Natural killer cell (primary cell): Measurements from ENCODE around the gene GGTA1. TPM values are rescaled to one million over a fixed set of nuclear protein-coding genes. Genes with fewer than 3 reads are reported as not detected.

Experiments
- ATAC-seq, 3 donors: fragments of 150-1000 bp in 2 of 3; fragments of 200-7000 bp in 1 of 3; cut with Tn5 transposase; 1 replicate in 1 of 3; 2 replicates in 2 of 3; pipeline ENCODE4 v1.10.0; 2021; ENCODE audit warnings: mild to moderate bottlenecking in 2 of 3, moderate library complexity in 2 of 3
- DNase-seq, 2 donors: peaks; one replicate each; pipeline versions ENCODE4 v3.0.0 to v3.0.0-alpha.2; 2013 to 2021; ENCODE audit warnings: mixed read lengths in 1 of 2
- H3K27ac ChIP-seq: one replicate; pipeline ENCODE4 v1.5.1; 2013; ENCODE audit warnings: mild to moderate bottlenecking, low read length
- H3K27me3 ChIP-seq: one replicate; pipeline ENCODE4 v1.6.1; 2013; ENCODE audit warnings: low read length; ENCODE audit not compliant: control insufficient read depth, insufficient read depth
- H3K36me3 ChIP-seq: one replicate; pipeline ENCODE4 v1.6.1; 2013; ENCODE audit warnings: low read length; ENCODE audit not compliant: control insufficient read depth, insufficient read depth
- H3K4me1 ChIP-seq: one replicate; pipeline ENCODE4 v1.6.1; 2013; ENCODE audit warnings: low read length; ENCODE audit not compliant: control insufficient read depth, insufficient read depth
- H3K4me3 ChIP-seq: one replicate; pipeline ENCODE4 v1.5.1; 2013; ENCODE audit warnings: low read length
- H3K9me3 ChIP-seq: one replicate; pipeline ENCODE4 v1.6.1; 2013; ENCODE audit warnings: low read length; ENCODE audit not compliant: control insufficient read depth, insufficient read depth
- H3K27ac Mint-ChIP-seq, 2 donors: one replicate each; pipeline ENCODE4 v1.8.0; 2022; ENCODE audit warnings: mild to moderate bottlenecking in 2 of 2, mixed read lengths in 2 of 2, moderate library complexity in 1 of 2
- H3K27me3 Mint-ChIP-seq, 2 donors: one replicate each; pipeline ENCODE4 v1.8.0; 2022; ENCODE audit warnings: low read depth in 2 of 2, mixed read lengths in 2 of 2
- H3K36me3 Mint-ChIP-seq: one replicate; pipeline ENCODE4 v1.8.0; 2022; ENCODE audit warnings: mixed read lengths
- H3K4me1 Mint-ChIP-seq, 2 donors: one replicate each; pipeline ENCODE4 v1.8.0; 2022; ENCODE audit warnings: mixed read lengths in 2 of 2
- H3K4me3 Mint-ChIP-seq: one replicate; pipeline ENCODE4 v1.8.0; 2022; ENCODE audit warnings: mild to moderate bottlenecking, moderate library complexity, mixed read lengths
- H3K9me3 Mint-ChIP-seq, 2 donors: one replicate each; pipeline ENCODE4 v1.8.0; 2022; ENCODE audit warnings: mixed read lengths in 2 of 2
- WGBS: methylation state at CpG from one replicate; pipeline ENCODE4 v1.1.7; 2013; ENCODE audit warnings: missing lambda C conversion rate; ENCODE audit not compliant: insufficient coverage; 5-methylcytosine and 5-hydroxymethylcytosine counted together
- intact Hi-C: fragments of 100-400 bp; cut with micrococcal nuclease; formaldehyde crosslinking; loops from one replicate; pipeline ENCODE4 v1.14.2; 2022
- total RNA-seq, 4 donors: library from RNA; stranded (reverse); fragments of 120-200 nt in 1 of 4; gene quantifications; one replicate each; pipeline versions ENCODE4 v1.2.3 to v1.2.4, GENCODE V29; 2013 to 2022
- TF ChIP-seq, protein P1 (sequence below): fragments of 200-600 bp; IDR thresholded peaks from one replicate; pipeline ENCODE4 v1.8.0; 2022; ENCODE audit warnings: antibody characterized with exemption

GGTA1 gene
- total RNA-seq, 3 donors from 2014 or later (not counting 1 experiment from before 2014, with no cell fraction given) = 0.23 to 0.87 (median 0.55) TPM

- Mint-ChIP-seq H3K27me3 (peaks cover 12 to 13% of the 10 kb centered on the region in 2 donors), H3K36me3 (no peaks in the 10 kb centered on the region), H3K27ac (no peak overlapping the region), H3K4me1 (no peaks in the 10 kb centered on the region), H3K9me3 (no peaks in the 10 kb centered on the region), H3K4me3 (no peak overlapping the region)
- DNase-seq (no peak), ATAC-seq (no peak)
- Histone ChIP-seq H3K4me3 (no peak overlapping the region), H3K4me1 (peaks cover 11% of the 10 kb centered on the region), H3K36me3 (no peaks in the 10 kb centered on the region), H3K9me3 (no peaks in the 10 kb centered on the region), H3K27ac (no peak overlapping the region), H3K27me3 (no peaks in the 10 kb centered on the region)
- WGBS = 55% methylated on average over 33 of the region's 33 CpGs
- intact Hi-C loops = loop anchor here (10.0 kb wide), 1 partner anchor 809 kb away; no protein-coding TSS in a partner anchor
- TF ChIP-seq, protein P1, sequence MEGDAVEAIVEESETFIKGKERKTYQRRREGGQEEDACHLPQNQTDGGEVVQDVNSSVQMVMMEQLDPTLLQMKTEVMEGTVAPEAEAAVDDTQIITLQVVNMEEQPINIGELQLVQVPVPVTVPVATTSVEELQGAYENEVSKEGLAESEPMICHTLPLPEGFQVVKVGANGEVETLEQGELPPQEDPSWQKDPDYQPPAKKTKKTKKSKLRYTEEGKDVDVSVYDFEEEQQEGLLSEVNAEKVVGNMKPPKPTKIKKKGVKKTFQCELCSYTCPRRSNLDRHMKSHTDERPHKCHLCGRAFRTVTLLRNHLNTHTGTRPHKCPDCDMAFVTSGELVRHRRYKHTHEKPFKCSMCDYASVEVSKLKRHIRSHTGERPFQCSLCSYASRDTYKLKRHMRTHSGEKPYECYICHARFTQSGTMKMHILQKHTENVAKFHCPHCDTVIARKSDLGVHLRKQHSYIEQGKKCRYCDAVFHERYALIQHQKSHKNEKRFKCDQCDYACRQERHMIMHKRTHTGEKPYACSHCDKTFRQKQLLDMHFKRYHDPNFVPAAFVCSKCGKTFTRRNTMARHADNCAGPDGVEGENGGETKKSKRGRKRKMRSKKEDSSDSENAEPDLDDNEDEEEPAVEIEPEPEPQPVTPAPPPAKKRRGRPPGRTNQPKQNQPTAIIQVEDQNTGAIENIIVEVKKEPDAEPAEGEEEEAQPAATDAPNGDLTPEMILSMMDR = no peak
These were observed 45.7 kb upstream of the GGTA1 start for GRCh38 chr9:121545150-121545874.

DNA sequence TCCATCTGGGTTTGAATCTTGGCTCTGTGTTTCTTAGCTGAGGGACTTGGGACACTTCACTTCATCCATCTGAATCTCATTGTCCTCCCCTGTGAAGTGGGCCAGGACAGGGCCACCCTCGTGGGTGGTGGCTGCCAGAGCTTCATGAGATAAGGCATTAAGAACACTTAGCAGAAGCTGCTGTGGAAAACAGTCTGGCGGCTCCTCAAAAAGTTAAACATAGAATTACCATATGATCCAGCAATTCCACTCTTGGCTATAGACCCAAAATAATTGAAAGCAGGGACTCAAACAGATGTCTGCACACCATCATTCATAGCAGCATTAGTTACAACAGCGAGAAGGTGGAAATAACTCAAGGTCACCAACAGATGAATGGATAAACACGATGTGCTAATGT is 42.4 kb upstream of the GGTA1 start:
- no peaks in the 10 kb centered on the region for H3K9me3 Mint-ChIP-seq
- ATAC-seq (no peak), DNase-seq (no peak)
- no peaks in the 10 kb centered on the region for H3K4me1 Mint-ChIP-seq
- Histone ChIP-seq H3K4me3 (no peak overlapping the region), H3K4me1 (peaks cover 7% of the 10 kb centered on the region), H3K27me3 (no peaks in the 10 kb centered on the region), H3K27ac (no peak overlapping the region), H3K9me3 (no peaks in the 10 kb centered on the region), H3K36me3 (no peaks in the 10 kb centered on the region)
- TF ChIP-seq, protein P1 = no peak
- intact Hi-C loops = loop anchor here (10.0 kb wide), 1 partner anchor 813 kb away; no protein-coding TSS in a partner anchor
- no peak overlapping the region for H3K4me3 Mint-ChIP-seq
- H3K27me3 Mint-ChIP-seq = peaks cover 5 to 7% of the 10 kb centered on the region in 2 donors
- 91% methylated on average over 4 of the region's 4 CpGs for WGBS
- no peaks in the 10 kb centered on the region for H3K36me3 Mint-ChIP-seq
- H3K27ac Mint-ChIP-seq = no peak overlapping the region

- H3K4me1 Mint-ChIP-seq = no peaks in the 10 kb centered on the region
- TF ChIP-seq, protein P1 = no peak
- H3K27ac Mint-ChIP-seq = no peak overlapping the region
- no peaks in the 10 kb centered on the region for H3K36me3 Mint-ChIP-seq
- Histone ChIP-seq H3K4me3 (no peak overlapping the region), H3K9me3 (no peaks in the 10 kb centered on the region), H3K27ac (no peak overlapping the region), H3K27me3 (no peaks in the 10 kb centered on the region), H3K36me3 (no peaks in the 10 kb centered on the region), H3K4me1 (peaks cover 6% of the 10 kb centered on the region)
- intact Hi-C loops = loop anchor here (10.0 kb wide), 1 partner anchor 814 kb away; no protein-coding TSS in a partner anchor
- no peak for ATAC-seq
- H3K27me3 Mint-ChIP-seq = peaks cover 5 to 7% of the 10 kb centered on the region in 2 donors
- DNase-seq = no peak
- 71% methylated on average over 2 of the region's 3 CpGs for WGBS
- no peak overlapping the region for H3K4me3 Mint-ChIP-seq
- no peaks in the 10 kb centered on the region for H3K9me3 Mint-ChIP-seq
These were observed 41.6 kb upstream of the GGTA1 start for GRCh38 chr9:121541256-121541655.
